Measurements from ENCODE around the gene CCL20.
"Not testable (repeated sequence)": the region's sequence is repeated elsewhere in the genome, so short reads cannot be mapped to it uniquely, and the experiment has no call there.

Gene CCL20

DNA sequence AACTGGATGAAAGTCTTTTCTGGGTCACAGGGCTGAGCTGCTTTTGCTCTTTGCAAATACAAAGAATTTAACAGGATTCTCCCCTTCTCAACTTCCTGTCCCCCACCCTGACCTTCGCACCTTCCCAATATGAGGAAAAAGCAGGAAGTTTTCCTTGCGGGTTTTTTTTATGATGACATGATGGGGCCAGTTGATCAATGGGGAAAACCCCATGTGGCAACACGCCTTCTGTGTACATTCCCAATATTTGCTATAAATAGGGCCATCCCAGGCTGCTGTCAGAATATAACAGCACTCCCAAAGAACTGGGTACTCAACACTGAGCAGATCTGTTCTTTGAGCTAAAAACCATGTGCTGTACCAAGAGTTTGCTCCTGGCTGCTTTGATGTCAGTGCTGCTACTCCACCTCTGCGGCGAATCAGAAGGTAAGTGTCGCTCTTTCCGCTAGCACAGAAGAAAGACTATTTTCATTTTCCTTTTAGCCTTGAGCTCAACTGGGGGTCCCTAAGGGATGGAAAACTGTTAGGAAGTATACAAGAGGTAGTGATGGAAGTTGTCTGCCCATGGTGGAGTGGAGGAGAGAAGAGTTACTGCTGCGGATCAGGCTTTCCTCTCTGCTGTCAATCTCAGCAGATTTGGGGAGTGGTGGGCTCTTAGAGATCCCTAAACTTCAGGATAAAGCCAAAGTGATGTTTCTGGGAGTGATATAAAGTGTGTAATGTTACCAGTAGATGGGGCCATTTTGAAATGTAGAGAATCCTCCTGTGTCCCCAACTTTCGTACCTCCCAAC is at the start of gene CCL20:
TSS of gene CCL20 (plus strand) at position 281 of the 792 bp plus-strand sequence. CDS start at position 351, 70 bp downstream.
- no peak for DNase-seq (ENCODE audit: low read depth)

- no peak for DNase-seq (ENCODE audit: low read depth)
These were observed 47.8 kb upstream of the CCL20 start for GRCh38 chr2:227765788-227766372.

DNA sequence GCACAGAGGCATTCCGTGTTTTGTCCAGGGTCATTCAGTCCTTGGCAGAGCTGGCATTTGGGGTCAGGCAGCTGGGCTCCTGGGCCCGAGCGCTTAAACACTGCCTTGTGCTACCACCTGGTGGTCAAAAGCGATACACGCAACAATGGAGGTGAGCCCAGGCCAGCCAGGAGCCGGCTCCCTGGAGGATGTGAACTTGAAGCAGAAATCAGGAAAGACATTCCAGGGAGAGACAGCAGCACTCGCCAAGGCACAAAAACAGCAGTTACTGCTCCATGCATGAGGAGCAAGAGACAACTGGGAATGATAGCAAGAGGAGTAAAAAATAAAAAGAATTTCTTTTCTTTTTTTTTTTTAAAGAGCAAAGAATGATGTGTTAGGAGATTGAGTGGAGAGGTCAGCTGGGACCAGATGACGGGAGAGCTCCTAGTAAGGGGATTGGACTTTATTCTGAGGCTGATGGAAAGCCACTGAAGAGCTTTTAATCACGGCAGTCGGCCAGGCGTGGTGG is 47.2 kb upstream of the CCL20 start:
- DNase-seq (ENCODE audit: low read depth) = peak; percentile 64

DNA sequence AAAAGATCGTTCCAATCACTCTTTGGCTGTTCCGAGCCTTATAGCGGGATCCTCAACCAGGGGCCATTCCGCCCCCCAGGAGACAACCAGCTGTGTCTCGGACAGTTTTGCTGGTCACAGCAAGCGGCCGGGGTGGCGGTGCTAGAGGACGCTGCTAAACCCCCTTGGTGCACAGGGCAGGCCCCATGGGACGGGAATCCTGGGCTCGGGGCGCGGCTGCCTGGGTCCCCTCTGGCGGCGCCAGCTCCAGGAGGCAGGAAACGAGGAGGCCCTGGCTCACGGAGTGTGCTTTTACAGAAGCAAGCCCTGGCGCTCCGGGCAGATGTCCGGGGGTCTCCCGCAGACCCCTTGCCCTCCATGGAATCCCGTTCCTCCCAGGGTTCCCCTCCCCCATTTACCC is 45.8 kb upstream of the CCL20 start:
- DNase-seq (ENCODE audit: low read depth) = no peak

DNA sequence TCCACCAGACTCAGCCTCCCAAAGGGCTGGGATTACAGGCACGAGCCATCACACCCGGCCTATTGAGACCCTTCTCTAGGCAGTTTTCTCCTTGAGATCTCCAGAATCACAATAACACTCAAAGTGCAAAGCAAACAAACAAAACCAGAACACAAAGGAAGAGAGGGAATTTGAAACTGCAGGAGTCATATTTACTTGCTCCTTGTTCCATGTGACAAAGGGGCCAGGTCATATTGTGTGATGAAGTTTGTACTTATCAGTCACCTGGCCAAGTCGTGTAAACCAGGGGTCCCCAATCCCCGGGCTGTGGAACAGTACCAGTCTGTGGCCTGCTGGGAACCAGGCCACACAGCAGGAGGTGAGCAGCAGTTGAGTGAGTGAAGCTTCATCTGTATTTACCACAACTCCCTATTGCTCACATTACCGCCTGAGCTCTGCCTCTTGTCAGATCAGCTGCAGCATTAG is 41.4 kb upstream of the CCL20 start:
- peak; percentile 40 for DNase-seq (ENCODE audit: low read depth)

DNA sequence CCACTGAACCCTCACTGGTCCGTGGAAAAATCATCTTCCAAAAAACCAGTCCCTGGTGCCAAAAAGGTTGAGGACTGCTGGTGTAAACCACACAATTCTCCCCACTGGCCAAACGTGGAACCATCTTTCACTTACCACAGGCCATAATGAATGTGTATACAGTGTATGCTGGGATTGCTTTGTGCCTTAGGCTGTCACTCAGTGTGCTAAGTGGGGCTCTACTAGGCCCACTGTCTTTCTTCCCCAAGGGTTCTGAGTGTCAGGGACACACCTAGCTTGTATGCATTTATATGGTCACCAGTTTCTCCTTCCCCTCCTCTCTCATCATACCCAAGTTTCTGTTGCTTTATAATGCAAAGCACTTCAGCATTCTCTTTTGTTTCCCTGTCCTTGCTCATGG is 40.7 kb upstream of the CCL20 start:
- DNase-seq (ENCODE audit: low read depth) = no peak

DNA sequence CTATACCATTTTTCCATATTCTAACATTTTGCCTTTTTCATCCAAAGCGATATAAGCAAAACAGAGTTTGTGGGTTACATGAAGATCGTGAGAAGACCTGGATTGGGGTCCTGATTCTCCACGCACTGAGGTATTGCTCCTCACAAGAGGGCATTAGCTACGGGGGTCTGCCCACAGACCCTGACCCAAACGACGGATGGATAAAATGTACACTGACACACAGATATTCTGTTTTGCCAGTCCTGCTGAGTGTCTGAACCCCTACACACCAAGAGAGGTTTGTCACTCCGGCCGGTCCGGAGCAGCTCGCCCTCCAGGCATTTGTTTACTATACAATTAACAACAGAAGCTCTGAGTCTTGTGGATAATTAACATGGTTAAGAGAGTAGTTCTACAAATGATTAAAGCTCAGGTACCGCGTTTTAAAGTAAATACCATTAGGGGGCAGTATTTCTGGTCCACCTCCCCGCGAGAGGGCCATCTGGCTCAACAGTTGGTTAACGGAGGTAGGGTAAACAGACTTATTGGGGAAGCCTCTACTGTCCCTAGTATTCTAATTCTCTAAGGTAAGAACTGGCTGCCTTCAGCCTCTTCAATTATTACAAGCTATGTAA is 39.5 kb upstream of the CCL20 start:
- no peak for DNase-seq (ENCODE audit: low read depth)

DNA sequence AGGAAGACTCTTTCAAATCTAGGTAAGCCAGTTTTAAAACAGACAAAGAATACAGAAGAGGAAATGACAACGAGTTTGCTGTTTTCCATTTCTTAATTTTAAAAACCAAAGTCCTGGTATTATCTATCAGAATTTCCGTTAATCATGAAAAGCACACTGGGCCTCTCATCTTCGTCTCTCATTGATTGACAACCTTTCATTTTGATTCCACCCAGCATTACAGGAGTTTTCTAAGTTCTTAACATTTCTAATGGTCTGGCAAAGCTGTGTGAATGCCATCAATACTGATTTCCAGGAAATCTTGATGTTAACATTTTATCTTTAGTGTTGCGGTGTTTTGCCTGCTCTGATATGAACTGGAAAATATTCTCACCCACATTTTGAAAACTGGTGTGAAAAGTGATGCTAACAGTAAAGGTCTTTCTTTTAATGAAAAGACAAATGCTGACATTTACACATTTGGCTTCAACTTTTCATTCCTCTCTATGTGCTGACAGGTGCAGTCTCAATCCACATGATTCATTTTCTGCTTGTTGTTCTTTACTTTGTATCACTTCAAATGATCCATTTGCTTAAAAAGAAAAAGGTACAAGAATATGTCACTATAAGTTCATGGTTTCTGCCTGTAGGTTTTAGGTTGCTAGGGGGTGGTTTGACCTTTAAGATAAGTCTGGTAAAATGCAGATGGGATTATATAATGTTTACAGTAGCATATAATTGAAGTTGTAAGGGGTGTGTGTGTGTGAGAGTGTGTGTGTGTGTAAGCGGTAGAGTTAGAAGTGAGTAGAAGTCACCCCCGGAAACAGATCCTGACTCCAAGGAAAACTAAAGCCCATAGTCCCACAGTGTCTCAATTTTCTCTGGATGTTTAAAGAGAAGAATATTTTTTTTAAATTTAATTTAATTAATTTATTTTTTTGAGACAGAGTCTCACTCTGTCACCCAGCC is 38.5 kb upstream of the CCL20 start:
- DNase-seq (ENCODE audit: low read depth) = no peak

DNA sequence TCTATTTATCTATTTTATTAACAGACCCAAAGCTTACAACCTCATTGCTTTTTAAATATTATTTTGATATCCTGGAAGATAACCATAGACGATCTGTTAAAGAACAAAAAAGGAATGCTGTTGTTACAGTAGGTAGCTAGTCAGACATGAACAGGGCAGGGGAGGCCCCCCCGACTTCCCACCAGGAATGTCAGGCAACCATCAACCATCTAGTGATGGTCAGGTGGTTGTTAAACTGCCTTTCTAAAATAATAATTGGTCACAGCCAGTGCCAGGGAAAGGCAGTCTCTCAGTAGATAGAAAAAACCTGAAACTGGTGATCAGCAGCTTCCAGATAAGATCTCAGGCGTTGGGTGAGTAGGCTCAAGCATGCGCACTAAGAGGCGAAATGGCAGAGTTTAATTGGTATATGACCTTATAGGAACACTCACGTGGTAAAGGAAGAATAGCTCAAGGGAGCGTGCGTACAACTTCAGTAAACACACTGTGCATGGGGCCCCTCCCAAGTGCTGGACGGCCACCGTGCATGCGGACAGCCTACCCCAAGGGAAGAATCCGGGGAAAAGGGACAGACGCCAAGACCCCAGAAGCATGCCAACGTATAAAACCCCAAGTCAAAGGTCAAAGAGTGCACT is 32.5 kb upstream of the CCL20 start:
- no peak for DNase-seq (ENCODE audit: low read depth)

GRCh38 chr2:227781841-227782240 is 31.8 kb upstream of the CCL20 start:
- DNase-seq (ENCODE audit: low read depth) = no peak

DNA sequence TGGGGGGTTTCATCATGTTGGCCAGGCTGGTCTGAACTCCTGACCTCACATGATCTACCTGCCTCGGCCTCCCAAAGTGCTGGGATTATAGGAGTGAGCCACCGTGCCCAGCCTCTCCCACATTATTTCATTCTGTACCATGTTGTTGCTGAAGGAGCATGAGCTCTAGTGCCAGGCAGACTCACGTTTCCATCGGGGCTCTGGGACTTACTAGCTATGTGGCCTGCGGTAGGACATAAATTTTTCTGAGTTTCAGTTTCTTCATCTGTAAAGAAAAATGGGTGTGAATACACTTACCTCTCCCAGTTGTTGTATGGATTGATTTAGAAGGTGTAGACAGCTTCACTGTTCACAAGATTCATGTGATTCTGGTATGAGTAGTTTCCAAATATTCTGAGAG is 30.8 kb upstream of the CCL20 start:
- DNase-seq (ENCODE audit: low read depth) = no peak

DNA sequence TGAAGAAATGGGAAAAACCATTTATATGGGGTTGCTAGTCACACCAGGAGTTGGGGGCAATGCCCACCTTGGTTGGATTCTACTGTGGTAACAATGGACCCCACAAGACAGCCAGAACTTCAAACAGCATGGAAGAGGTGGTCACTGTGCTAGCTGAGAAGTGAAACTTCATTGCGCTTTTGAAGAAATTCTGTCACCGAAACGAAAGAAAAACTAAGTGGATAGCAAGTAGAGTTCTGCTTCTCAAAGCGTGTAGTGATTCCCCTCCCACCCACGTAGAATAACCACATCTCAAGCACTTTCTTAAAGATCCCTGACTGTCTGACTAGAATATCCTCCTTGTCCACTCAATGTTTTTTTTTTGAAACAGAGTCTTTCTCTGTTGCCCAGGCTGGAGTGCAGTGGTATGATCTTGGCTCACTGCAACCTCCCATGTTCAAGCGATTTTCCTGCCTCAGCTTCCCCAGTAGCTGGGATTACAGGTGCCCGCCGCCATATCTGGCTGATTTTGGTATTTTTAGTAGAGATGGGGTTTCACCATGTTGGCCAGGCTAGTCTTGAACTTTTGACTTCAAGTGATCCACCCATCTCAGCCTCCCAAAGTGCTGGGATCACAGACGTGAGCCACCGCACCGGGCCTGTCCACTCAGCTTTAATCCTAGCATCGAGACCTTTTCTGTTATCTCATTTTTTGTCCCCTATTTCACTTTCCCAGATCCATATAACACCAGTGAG is 30.1 kb upstream of the CCL20 start:
- DNase-seq (ENCODE audit: low read depth) = no peak

DNA sequence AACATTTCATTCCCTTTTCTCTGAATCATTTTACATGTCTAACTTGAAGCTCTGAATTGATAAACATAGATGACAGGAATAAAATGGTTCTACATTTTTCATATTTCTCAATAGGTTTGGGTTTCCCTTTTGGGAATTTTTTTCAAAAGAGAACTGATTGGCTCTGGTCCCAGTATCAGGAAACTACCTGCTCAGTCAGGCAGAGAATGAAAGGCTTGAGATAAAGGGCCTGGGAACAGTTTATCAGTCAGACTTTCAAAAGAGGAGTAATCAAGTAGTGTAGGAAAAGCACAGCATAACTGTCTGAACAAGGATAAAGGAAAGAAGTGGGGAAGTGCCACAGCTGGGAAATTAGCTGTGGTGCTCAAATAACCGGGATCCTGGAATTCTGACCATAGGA is 28.3 kb upstream of the CCL20 start:
- no peak for DNase-seq (ENCODE audit: low read depth)

DNA sequence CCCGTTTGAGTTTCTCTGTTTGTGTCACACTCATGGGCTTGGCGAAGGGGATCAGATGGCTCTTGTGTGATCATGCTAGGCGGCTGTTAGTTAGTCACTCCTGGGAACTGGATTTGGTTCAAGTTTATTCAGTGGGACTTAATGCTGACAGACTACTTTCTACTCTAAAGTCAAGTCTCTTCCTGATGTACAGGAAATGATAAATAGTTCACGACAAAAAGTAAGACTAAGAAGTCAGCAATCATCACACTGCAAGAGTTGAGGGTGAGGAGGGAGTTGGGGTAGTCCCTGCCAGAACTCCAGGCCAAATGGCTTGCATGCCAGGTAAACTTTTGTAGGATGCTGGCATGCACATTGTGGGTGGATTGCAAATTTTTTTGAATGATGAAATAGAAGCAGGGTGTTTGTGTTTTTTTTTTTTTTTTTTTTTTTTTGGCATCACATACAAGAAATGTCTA is 25.1 kb upstream of the CCL20 start:
- peak; percentile 27 for DNase-seq (ENCODE audit: low read depth)

DNA sequence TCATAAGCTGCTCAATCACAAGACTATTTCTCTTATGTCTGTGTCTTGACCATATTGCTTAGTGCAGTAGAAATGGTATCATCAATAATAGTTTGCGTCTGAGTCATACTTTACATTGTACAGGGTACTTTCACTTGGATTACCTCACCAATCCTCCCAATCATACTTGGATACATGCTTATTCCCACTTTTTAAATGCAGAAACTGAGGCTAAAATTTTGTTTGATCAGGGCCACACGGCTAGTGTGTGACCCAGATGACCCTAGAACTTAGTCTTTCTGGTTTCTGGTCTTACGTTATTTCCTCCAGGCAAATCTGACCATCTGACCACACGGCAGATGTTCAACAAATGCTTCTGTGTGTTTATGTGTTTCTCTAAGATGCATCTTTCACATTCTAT is 23.8 kb upstream of the CCL20 start:
- peak; percentile 58 for DNase-seq (ENCODE audit: low read depth)

- DNase-seq (ENCODE audit: low read depth) = no peak
These were observed 20.4 kb upstream of the CCL20 start for GRCh38 chr2:227793148-227793712.

DNA sequence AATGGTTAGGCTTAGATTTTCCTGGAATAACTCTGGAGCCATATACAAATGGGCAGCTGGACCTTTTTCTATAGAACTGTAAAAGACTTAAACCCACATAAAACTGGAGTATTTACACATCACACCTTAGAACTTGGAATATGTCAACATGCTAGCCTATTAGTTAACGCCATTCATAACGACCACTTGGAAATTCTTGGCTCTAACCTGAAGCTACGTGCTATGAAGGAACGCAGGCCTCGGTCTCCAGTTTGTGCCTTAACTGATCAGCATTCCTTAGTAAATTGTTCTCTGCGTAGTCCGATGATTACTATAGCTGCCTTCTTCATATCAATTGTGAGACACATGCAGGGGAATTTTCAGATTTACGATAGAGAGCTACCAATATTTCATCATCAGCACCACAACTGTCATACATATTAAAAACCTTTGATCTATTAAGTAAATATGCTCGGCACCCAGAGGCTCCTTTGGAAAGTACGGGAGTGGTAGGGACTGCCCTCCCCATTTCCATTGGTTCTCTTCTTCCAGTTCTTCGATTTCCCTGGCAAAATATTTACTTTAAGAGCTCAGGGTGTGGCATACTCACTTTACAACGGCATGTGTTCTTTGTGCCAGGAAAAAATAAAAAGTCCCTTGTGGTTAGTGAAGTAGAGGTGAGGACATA is 17.5 kb upstream of the CCL20 start:
- DNase-seq (ENCODE audit: low read depth) = no peak

- DNase-seq (ENCODE audit: low read depth) = not testable (repeated sequence)
These were observed 16.9 kb upstream of the CCL20 start for GRCh38 chr2:227796768-227797167.

DNA sequence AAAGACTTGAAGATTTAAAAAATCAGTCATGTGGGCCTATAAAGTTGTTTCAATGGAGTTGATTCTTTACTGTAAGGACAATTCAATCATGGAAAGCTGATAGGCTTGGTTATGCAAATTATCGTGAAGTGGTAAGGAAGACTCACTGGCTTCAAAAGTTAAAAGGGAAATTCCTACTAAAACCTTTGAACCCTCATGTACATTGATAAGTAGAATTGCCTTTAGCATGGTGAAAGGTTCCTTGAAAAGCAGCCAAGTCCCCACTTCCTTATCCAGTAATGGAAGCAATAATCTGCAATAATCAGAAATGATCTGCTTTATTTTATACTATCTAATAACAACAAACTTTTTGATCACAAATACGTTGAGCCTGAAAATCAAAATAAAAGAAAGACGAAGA is 14.4 kb upstream of the CCL20 start:
- no peak for DNase-seq (ENCODE audit: low read depth)

GRCh38 chr2:227802882-227803281 is 10.8 kb upstream of the CCL20 start:
- DNase-seq (ENCODE audit: low read depth) = no peak

All from iris pigment epithelial cell (primary cell).